Loucy (cell line): ENCODE measurements around the gene RAD23B.

ENCODE experiments used
- H2AFZ ChIP-seq: fragments of 200-600 bp; sonication (generic); 2 replicates; pipeline ENCODE4 v1.6.0; 2016; ENCODE audit warnings: antibody characterized with exemption, mild to moderate bottlenecking, low read length, moderate library complexity
- H3F3A ChIP-seq: fragments of 200-600 bp; 2 replicates; pipeline ENCODE4 v1.6.0; 2016; ENCODE audit warnings: antibody characterized with exemption, low read depth, mild to moderate bottlenecking
- H3K27me3 ChIP-seq: fragments of 200-600 bp; sonication (generic); 2 replicates; pipeline ENCODE4 v1.6.1; 2014; ENCODE audit warnings: low read length, mild to moderate bottlenecking; ENCODE audit not compliant: insufficient read depth, poor library complexity, severe bottlenecking
- H3K36me3 ChIP-seq: fragments of 200-600 bp; sonication (generic); 2 replicates; pipeline ENCODE4 v1.6.1; 2016; ENCODE audit warnings: low read length; ENCODE audit not compliant: insufficient read depth
- H3K4me1 ChIP-seq: fragments of 200-600 bp; sonication (generic); 2 replicates; pipeline ENCODE4 v1.5.1; 2014; ENCODE audit warnings: low read length, mild to moderate bottlenecking; ENCODE audit not compliant: insufficient read depth, poor library complexity, severe bottlenecking
- H3K4me2 ChIP-seq: fragments of 200-600 bp; sonication (generic); 2 replicates; pipeline ENCODE4 v1.6.0; 2014; ENCODE audit warnings: antibody characterized with exemption, low read length, low read depth, mild to moderate bottlenecking; ENCODE audit not compliant: poor library complexity, severe bottlenecking
- H3K4me3 ChIP-seq: fragments of 200-600 bp; sonication (generic); 2 replicates; pipeline ENCODE4 v1.5.1; 2014; ENCODE audit warnings: low read length, mild to moderate bottlenecking, mixed read lengths; ENCODE audit not compliant: poor library complexity, severe bottlenecking
- H3K79me2 ChIP-seq: fragments of 200-600 bp; sonication (generic); 2 replicates; pipeline ENCODE4 v1.6.1; 2014; ENCODE audit warnings: low read length; ENCODE audit not compliant: insufficient read depth
- H3K9ac ChIP-seq: fragments of 200-600 bp; sonication (generic); 2 replicates; pipeline ENCODE4 v1.6.0; 2014; ENCODE audit warnings: mild to moderate bottlenecking, low read depth, low read length, moderate library complexity; ENCODE audit not compliant: poor library complexity, severe bottlenecking
- H3K9me2 ChIP-seq: fragments of 200-600 bp; sonication (generic); replicated peaks from 2 replicates; pipeline ENCODE4 v1.6.1; 2016; ENCODE audit warnings: low read depth, low read length, mixed read lengths
- H3K9me3 ChIP-seq: fragments of 200-600 bp; sonication (generic); 2 replicates; pipeline ENCODE4 v1.6.1; 2014; ENCODE audit warnings: mild to moderate bottlenecking, antibody characterized with exemption, low read length, low read depth; ENCODE audit not compliant: insufficient read depth
- H4K20me1 ChIP-seq: fragments of 200-600 bp; sonication (generic); 2 replicates; pipeline ENCODE4 v1.6.0; 2014; ENCODE audit warnings: antibody characterized with exemption, low read length, mild to moderate bottlenecking; ENCODE audit not compliant: insufficient read depth, poor library complexity, severe bottlenecking
- EZH2phosphoT487 ChIP-seq: fragments of 200-600 bp; IDR thresholded peaks from 2 replicates; pipeline ENCODE4 v1.6.1; 2018; ENCODE audit warnings: antibody characterized with exemption, mild to moderate bottlenecking, moderate library complexity, borderline replicate concordance
- TF ChIP-seq, protein P1 (sequence below): fragments of 200-600 bp; sonication (generic); conservative IDR thresholded peaks from 2 replicates; pipeline ENCODE4 v1.5.1; 2014; ENCODE audit warnings: mild to moderate bottlenecking, antibody characterized with exemption, low read length

Gene RAD23B

DNA sequence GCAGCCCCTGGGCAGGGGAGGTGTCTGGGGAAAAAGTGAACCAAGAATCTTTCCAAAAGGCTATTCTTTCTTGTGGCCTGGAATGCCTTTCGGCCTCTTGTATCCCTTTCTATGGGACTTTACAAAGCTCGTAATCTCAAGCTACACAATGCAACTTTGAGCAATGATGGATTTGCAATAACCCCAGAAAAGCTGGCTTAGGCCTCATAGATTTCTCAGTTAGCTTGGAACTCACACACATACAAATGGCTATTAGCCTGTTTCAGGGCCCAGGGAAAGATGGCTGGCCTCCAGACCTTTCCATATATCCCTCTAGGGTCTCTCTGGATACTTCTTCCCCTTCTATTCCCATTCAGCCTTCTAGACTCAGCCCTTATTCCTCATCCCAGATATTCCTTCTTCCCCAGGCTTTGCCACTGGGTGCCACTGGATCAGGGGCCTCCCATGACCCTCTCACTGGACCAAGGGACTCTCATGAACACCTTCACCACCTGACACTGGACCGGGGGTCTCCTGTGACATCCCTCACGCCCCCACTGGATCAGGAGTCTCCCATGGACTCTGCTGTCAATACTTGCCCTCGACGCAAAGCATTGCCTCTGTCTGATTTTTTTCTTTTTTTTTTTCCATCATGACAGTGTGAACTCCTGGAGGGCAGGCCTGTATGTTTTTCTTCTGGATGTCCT is 59.5 kb downstream of the RAD23B start:
- no peak overlapping the region for H3K4me3 ChIP-seq
- H4K20me1 ChIP-seq: no peaks in the 10 kb centered on the region
- no peaks in the 10 kb centered on the region for H3K9me3 ChIP-seq
- H3K4me1 ChIP-seq: no peaks in the 10 kb centered on the region
- no peaks in the 10 kb centered on the region for H3K9me2 ChIP-seq
- H3K79me2 ChIP-seq: no peaks in the 10 kb centered on the region
- H3F3A ChIP-seq: no peaks in the 10 kb centered on the region
- H3K27me3 ChIP-seq: no peaks in the 10 kb centered on the region
- TF ChIP-seq EZH2phosphoT487: no peak
- TF ChIP-seq, protein P1, sequence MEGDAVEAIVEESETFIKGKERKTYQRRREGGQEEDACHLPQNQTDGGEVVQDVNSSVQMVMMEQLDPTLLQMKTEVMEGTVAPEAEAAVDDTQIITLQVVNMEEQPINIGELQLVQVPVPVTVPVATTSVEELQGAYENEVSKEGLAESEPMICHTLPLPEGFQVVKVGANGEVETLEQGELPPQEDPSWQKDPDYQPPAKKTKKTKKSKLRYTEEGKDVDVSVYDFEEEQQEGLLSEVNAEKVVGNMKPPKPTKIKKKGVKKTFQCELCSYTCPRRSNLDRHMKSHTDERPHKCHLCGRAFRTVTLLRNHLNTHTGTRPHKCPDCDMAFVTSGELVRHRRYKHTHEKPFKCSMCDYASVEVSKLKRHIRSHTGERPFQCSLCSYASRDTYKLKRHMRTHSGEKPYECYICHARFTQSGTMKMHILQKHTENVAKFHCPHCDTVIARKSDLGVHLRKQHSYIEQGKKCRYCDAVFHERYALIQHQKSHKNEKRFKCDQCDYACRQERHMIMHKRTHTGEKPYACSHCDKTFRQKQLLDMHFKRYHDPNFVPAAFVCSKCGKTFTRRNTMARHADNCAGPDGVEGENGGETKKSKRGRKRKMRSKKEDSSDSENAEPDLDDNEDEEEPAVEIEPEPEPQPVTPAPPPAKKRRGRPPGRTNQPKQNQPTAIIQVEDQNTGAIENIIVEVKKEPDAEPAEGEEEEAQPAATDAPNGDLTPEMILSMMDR: no peak
- no peak overlapping the region for H3K9ac ChIP-seq
- H3K36me3 ChIP-seq: peaks cover 6% of the 10 kb centered on the region; the same call in 1 of the 2 replicates
- H2AFZ ChIP-seq: no peak overlapping the region
- H3K4me2 ChIP-seq: no peak overlapping the region

DNA sequence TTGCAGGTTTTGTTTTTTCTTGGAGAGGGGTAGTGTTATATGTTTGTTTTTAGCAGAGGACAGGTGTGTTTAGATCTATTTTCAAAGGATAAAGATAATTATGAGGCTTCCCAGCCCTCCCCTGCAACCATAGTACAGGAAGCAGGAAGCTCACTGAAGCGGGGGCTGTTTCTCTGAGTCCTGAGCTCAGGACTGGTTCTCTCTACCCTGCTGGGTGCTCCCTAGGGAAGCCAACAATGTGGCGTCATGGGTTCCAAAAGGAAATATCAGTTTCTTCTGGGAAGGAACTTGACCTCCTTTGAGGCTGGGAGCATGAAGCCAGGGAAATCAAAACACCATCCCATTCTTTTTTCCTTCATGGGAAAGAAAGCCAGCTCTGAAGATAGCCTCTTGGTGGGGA is 62.2 kb downstream of the RAD23B start:
- Histone ChIP-seq H3K9me3 (no peaks in the 10 kb centered on the region), H3K79me2 (no peaks in the 10 kb centered on the region), H3K4me2 (no peak overlapping the region), H3K4me3 (no peak overlapping the region), H3K36me3 (no peaks in the 10 kb centered on the region), H4K20me1 (no peaks in the 10 kb centered on the region), H3K9ac (no peak overlapping the region), H3K4me1 (no peaks in the 10 kb centered on the region), H3F3A (no peaks in the 10 kb centered on the region), H2AFZ (no peak overlapping the region), H3K9me2 (no peaks in the 10 kb centered on the region), H3K27me3 (no peaks in the 10 kb centered on the region)
- TF ChIP-seq, protein P1: no peak
- TF ChIP-seq EZH2phosphoT487: no peak

DNA sequence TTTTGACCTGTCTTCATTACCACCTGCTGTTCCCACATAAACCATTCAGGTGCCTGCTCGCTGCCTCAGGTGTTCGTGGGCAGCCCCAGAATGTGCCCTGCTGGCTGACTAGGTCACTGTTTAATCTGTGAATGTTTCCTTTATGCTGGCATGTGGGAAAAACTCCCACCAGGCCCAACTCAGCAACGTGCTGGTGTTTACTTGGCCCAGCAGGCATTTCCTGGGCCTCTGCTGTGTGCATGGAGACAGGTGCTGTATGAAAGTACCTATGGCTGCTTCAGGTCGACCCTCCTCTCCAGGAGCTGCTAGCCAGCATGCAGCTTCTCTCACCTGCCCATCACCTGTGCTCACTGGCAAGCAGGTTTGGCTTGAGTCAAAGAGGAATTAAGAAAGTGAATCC is 65.8 kb downstream of the RAD23B start:
- TF ChIP-seq, protein P1: no peak
- no peak for TF ChIP-seq EZH2phosphoT487
- H2AFZ ChIP-seq: no peak overlapping the region
- no peaks in the 10 kb centered on the region for H3F3A ChIP-seq
- no peaks in the 10 kb centered on the region for H3K36me3 ChIP-seq
- H3K9ac ChIP-seq: no peak overlapping the region
- no peak overlapping the region for H3K4me3 ChIP-seq
- no peak overlapping the region for H3K4me2 ChIP-seq
- H4K20me1 ChIP-seq: no peaks in the 10 kb centered on the region
- H3K9me3 ChIP-seq: no peaks in the 10 kb centered on the region
- H3K4me1 ChIP-seq: no peaks in the 10 kb centered on the region
- H3K79me2 ChIP-seq: no peaks in the 10 kb centered on the region
- no peaks in the 10 kb centered on the region for H3K27me3 ChIP-seq
- H3K9me2 ChIP-seq: no peaks in the 10 kb centered on the region
